Measurements from ENCODE around the gene PDP2.

PDP2 gene

GRCh38 chr16:66939366-66939765, 59.1 kb downstream of the PDP2 start:
- no peak for DNase-seq

DNA sequence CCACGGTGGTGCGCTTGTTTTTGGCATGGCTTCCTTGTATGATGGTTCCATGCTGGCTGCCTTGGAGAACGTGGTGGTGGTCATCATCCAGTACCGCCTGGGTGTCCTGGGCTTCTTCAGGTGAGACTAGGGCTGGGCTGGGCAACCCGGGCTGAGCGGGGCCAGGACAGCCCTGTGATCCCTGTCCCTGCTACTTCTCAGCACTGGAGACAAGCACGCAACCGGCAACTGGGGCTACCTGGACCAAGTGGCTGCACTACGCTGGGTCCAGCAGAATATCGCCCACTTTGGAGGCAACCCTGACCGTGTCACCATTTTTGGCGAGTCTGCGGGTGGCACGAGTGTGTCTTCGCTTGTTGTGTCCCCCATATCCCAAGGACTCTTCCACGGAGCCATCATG, 59.9 kb downstream of the PDP2 start:
- DNase-seq = no peak

Measured in stimulated activated CD4-positive, alpha-beta T cell treated with anti-CD3 and anti-CD28 coated beads, Interleukin-12 subunit alpha, Interleukin-12 subunit beta, amount 100 ng/mL, for 4 hours (primary cell).